Breast epithelium (tissue), 3 donors: ENCODE results near the gene FNDC3B.
"Not testable (repeated sequence)": the region's sequence is repeated elsewhere in the genome, so short reads cannot be mapped to it uniquely, and the experiment has no call there.

Experiments
- POLR2A ChIP-seq: fragments of 450-650 bp; IDR thresholded peaks from one replicate; pipeline ENCODE4 v1.6.1; 2016; ENCODE audit warnings: antibody characterized with exemption, mild to moderate bottlenecking, moderate library complexity
- POLR2AphosphoS5 ChIP-seq, 3 donors: sonication (generic); formaldehyde crosslinking; IDR thresholded peaks; one replicate each; pipeline ENCODE4 v1.6.1; 2017; ENCODE audit warnings: antibody characterized with exemption in 3 of 3
- TF ChIP-seq, protein P1 (sequence below), 3 donors: fragments of 450-650 bp; IDR thresholded peaks; one replicate each; pipeline ENCODE4 v1.5.1; 2016 to 2017; ENCODE audit warnings: antibody characterized with exemption in 3 of 3, mild to moderate bottlenecking in 3 of 3, moderate library complexity in 3 of 3

DNA sequence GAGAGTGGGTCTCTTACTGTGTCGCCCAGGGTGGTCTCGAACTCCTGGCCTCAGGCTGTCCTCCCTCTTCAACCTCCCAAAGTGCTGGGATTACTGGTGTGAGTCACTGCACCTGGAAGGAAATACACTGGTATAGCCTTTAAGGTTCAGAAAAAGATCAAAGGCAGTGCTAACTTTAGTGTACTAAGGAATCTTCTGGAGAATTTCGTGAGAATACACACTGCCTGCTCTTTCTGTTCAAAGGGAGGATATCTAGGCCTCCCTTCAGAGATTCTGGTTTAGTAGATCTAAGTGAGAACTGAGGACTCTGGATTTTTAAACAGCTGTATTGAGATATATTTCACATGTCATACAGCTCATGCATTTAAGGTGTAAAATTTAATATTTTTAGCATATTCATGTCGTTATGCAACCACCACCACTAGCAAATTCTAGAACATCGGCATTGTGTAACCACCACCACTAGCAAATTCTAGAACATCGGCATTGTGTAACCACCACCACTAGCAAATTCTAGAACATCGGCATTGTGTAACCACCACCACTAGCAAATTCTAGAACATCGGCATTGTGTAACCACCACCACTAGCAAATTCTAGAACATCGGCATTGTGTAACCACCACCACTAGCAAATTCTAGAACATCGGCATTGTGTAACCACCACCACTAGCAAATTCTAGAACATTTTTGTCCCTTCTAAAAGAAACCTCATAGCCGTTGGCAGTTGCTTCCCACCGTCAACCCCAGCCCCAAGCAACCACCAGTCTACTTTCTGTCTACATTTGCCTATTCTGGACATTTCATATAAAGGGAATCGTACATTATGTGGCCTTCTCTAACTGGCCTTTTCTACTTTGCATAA, 54.4 kb downstream of the FNDC3B start:
- TF ChIP-seq, protein P1, sequence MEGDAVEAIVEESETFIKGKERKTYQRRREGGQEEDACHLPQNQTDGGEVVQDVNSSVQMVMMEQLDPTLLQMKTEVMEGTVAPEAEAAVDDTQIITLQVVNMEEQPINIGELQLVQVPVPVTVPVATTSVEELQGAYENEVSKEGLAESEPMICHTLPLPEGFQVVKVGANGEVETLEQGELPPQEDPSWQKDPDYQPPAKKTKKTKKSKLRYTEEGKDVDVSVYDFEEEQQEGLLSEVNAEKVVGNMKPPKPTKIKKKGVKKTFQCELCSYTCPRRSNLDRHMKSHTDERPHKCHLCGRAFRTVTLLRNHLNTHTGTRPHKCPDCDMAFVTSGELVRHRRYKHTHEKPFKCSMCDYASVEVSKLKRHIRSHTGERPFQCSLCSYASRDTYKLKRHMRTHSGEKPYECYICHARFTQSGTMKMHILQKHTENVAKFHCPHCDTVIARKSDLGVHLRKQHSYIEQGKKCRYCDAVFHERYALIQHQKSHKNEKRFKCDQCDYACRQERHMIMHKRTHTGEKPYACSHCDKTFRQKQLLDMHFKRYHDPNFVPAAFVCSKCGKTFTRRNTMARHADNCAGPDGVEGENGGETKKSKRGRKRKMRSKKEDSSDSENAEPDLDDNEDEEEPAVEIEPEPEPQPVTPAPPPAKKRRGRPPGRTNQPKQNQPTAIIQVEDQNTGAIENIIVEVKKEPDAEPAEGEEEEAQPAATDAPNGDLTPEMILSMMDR (IDR thresholded peaks at IDR 0.05) = not testable (repeated sequence)
- TF ChIP-seq POLR2A; POLR2AphosphoS5 (IDR thresholded peaks at IDR 0.05): not testable (repeated sequence)
